Measurements from ENCODE around the gene FANCC. TPM values are rescaled to one million over a fixed set of nuclear protein-coding genes. Genes with fewer than 3 reads are reported as not detected.

FANCC gene
- polyA plus RNA-seq, 1 of the 3 experiments (the other 2 are of a cell fraction), result 3.5 TPM

GRCh38 chr9:95346021-95346420, 28.5 kb upstream of the FANCC start:
- ChIA-PET POLR2A (no interaction called here), CTCF (no interaction called here)
- no peak overlapping the region for H2AFZ ChIP-seq (ENCODE audit: low read depth)
- H3K4me1 ChIP-seq (ENCODE audit: control insufficient read depth in 1 of 2, insufficient read depth in 2 of 2, low read depth in 1 of 2, low read length in 1 of 2), result no peaks in the 10 kb centered on the region; a peak in 1 of 4 replicates
- WGBS (ENCODE audit: low lambda C conversion rate), result 46% methylated on average over 4 of the region's 4 CpGs
- TF ChIP-seq FOSL2 (IDR thresholded peaks at IDR 0.05; ENCODE audit: borderline replicate concordance, low read depth) (no peak), SMC3 (IDR thresholded peaks at IDR 0.05; ENCODE audit: low read depth, low read length) (no peak), FOXJ3 (CRISPR knock-in tag; IDR thresholded peaks at IDR 0.05) (no peak), EZH2phosphoT487 (IDR thresholded peaks at IDR 0.05; ENCODE audit: borderline replicate concordance, low read depth) (no peak), YY1 (IDR thresholded peaks at IDR 0.05; ENCODE audit: low read depth) (no peak)
- H3K36me3 ChIP-seq (replicated peaks in 1 of 2; ENCODE audit: control insufficient read depth in 1 of 2, insufficient read depth in 2 of 2, low read length in 1 of 2), result no peaks in the 10 kb centered on the region
- H3K27ac ChIP-seq (ENCODE audit: low read depth in 2 of 2, low read length in 1 of 2), result no peak overlapping the region
- DNase-seq, result no peak
- H3K4me2 ChIP-seq, result no peak overlapping the region
- no peak overlapping the region for H3K4me3 ChIP-seq (ENCODE audit: low read depth in 2 of 2, low read length in 1 of 2)
- H3K9me3 ChIP-seq, result no peaks in the 10 kb centered on the region
- H3F3A ChIP-seq (replicated peaks; ENCODE audit: insufficient read depth), result no peaks in the 10 kb centered on the region
- H3K9me2 ChIP-seq, result no peaks in the 10 kb centered on the region
- no peak overlapping the region for H3K9ac ChIP-seq
- no peaks in the 10 kb centered on the region for H4K20me1 ChIP-seq (ENCODE audit: insufficient read depth)
- H3K79me2 ChIP-seq (ENCODE audit: insufficient read depth), result no peaks in the 10 kb centered on the region
- H3K27me3 ChIP-seq (ENCODE audit: insufficient read depth), result no peaks in the 10 kb centered on the region

- no peaks in the 10 kb centered on the region for H3K9me3 ChIP-seq
- 64% methylated on average over 2 of the region's 3 CpGs for WGBS (ENCODE audit: low lambda C conversion rate)
- no peak for DNase-seq
- H3K4me3 ChIP-seq (ENCODE audit: low read depth in 2 of 2, low read length in 1 of 2), result no peak overlapping the region
- ChIA-PET POLR2A (no interaction called here), CTCF (interaction anchor here (0.6 kb wide), 1 partner anchor 887 kb away, joined by 3 read pairs; no protein-coding TSS in a partner anchor)
- no peaks in the 10 kb centered on the region; a peak in 1 of 4 replicates for H3K4me1 ChIP-seq (ENCODE audit: control insufficient read depth in 1 of 2, insufficient read depth in 2 of 2, low read depth in 1 of 2, low read length in 1 of 2)
- no peak for TF ChIP-seq GATA2 (CRISPR knock-in tag; IDR thresholded peaks at IDR 0.05)
- no peak for TF ChIP-seq RCOR1 (IDR thresholded peaks at IDR 0.05; ENCODE audit: low read length)
- TF ChIP-seq ELF1 (IDR thresholded peaks at IDR 0.05), result no peak
- no peak for TF ChIP-seq RXRA (IDR thresholded peaks at IDR 0.05; ENCODE audit: borderline replicate concordance, low read depth)
- no peak for TF ChIP-seq MXI1 (IDR thresholded peaks at IDR 0.05; ENCODE audit: low read depth, low read length)
- no peak for TF ChIP-seq SIN3A (IDR thresholded peaks at IDR 0.05; ENCODE audit: borderline replicate concordance, low read depth, low read length)
- no peak for TF ChIP-seq CHD2 (IDR thresholded peaks at IDR 0.05; ENCODE audit: low read length, partially characterized antibody)
- TF ChIP-seq GABPA (IDR thresholded peaks at IDR 0.05; ENCODE audit: low read depth), result no peak
- no peak for TF ChIP-seq TAF1 (IDR thresholded peaks at IDR 0.05; ENCODE audit: borderline replicate concordance, low read depth, low read length)
- no peak for TF ChIP-seq SMC3 (IDR thresholded peaks at IDR 0.05; ENCODE audit: low read depth, low read length)
- TF ChIP-seq ZBTB33 (IDR thresholded peaks at IDR 0.05; ENCODE audit: borderline replicate concordance, low read depth), result no peak
- TF ChIP-seq CTCF (IDR thresholded peaks at IDR 0.05), result no peak
- no peak for TF ChIP-seq FOXM1 (IDR thresholded peaks at IDR 0.05; ENCODE audit: low read depth)
- H3K79me2 ChIP-seq (ENCODE audit: insufficient read depth), result no peaks in the 10 kb centered on the region
- H3K36me3 ChIP-seq (replicated peaks in 1 of 2; ENCODE audit: control insufficient read depth in 1 of 2, insufficient read depth in 2 of 2, low read length in 1 of 2), result no peaks in the 10 kb centered on the region
- H3K9ac ChIP-seq, result no peak overlapping the region
- H3K27ac ChIP-seq (ENCODE audit: low read depth in 2 of 2, low read length in 1 of 2), result no peak overlapping the region
- H3K27me3 ChIP-seq (ENCODE audit: insufficient read depth), result no peaks in the 10 kb centered on the region
- no peaks in the 10 kb centered on the region for H3F3A ChIP-seq (replicated peaks; ENCODE audit: insufficient read depth)
- no peaks in the 10 kb centered on the region for H3K9me2 ChIP-seq
- H2AFZ ChIP-seq (ENCODE audit: low read depth), result no peak overlapping the region
- no peaks in the 10 kb centered on the region for H4K20me1 ChIP-seq (ENCODE audit: insufficient read depth)
- no peak overlapping the region for H3K4me2 ChIP-seq
Measured at GRCh38 chr9:95344735-95345325, 27.3 kb upstream of the FANCC start.
